ENCODE results near the gene PDILT. TPM values are rescaled to one million over a fixed set of nuclear protein-coding genes. Genes with fewer than 3 reads are reported as not detected.
A peak's percentile ranks its signal among the peaks of the same experiment; 100 is the strongest.
"Not testable (repeated sequence)": the region's sequence is repeated elsewhere in the genome, so short reads cannot be mapped to it uniquely, and the experiment has no call there.

PDILT gene
- total RNA-seq, 1 experiment from 2014 or later: not detected

GRCh38 chr16:20421748-20422147 is 17.2 kb upstream of the PDILT start:
- not testable (repeated sequence) for H3K4me1 ChIP-seq; H3K27ac ChIP-seq; DNase-seq; H3K36me3 ChIP-seq; H3K9me3 ChIP-seq (replicated peaks); H3K27me3 ChIP-seq; H3K4me3 ChIP-seq

GRCh38 chr16:20419093-20419492 is 14.6 kb upstream of the PDILT start:
- H3K9me3 ChIP-seq (replicated peaks); H3K36me3 ChIP-seq; DNase-seq; H3K27me3 ChIP-seq; H3K27ac ChIP-seq; H3K4me1 ChIP-seq; H3K4me3 ChIP-seq: not testable (repeated sequence)

- no peak overlapping the region for H3K27ac ChIP-seq
- no peaks in the 10 kb centered on the region for H3K9me3 ChIP-seq (replicated peaks)
- no peak for DNase-seq
- H3K36me3 ChIP-seq: no peaks in the 10 kb centered on the region
- no peaks in the 10 kb centered on the region for H3K27me3 ChIP-seq
- H3K4me3 ChIP-seq: no peak overlapping the region
- H3K4me1 ChIP-seq: no peaks in the 10 kb centered on the region
These were observed 11.0 kb upstream of the PDILT start for GRCh38 chr16:20415541-20415940.

- Histone ChIP-seq H3K36me3 (no peaks in the 10 kb centered on the region), H3K4me1 (no peaks in the 10 kb centered on the region), H3K27ac (no peak overlapping the region), H3K27me3 (no peaks in the 10 kb centered on the region), H3K4me3 (no peak overlapping the region), H3K9me3 (replicated peaks) (no peaks in the 10 kb centered on the region)
- no peak for DNase-seq
These were observed 6.5 kb upstream of the PDILT start for GRCh38 chr16:20411055-20411454.

GRCh38 chr16:20410121-20410723 is 5.7 kb upstream of the PDILT start:
- no peak for DNase-seq
- Histone ChIP-seq H3K27me3 (no peaks in the 10 kb centered on the region), H3K27ac (no peak overlapping the region), H3K4me1 (no peaks in the 10 kb centered on the region), H3K36me3 (no peaks in the 10 kb centered on the region), H3K4me3 (no peak overlapping the region), H3K9me3 (replicated peaks) (no peaks in the 10 kb centered on the region)

GRCh38 chr16:20409398-20410120 is 5.0 kb upstream of the PDILT start, which contains the start of gene ACSM5:
TSS of gene ACSM5 (plus strand) at chr16:20409534. CDS start at chr16:20411485, 1,951 bp downstream.
- no peak within 1 kb of the TSS for H3K4me3 ChIP-seq
- H3K27me3 ChIP-seq: no peaks in the 10 kb centered on the region
- no peaks in the 10 kb centered on the region for H3K4me1 ChIP-seq
- DNase-seq: peak; percentile 31 to 51
- no peak within 1 kb of the TSS for H3K27ac ChIP-seq
- no peaks in the 10 kb centered on the region for H3K36me3 ChIP-seq
- H3K9me3 ChIP-seq (replicated peaks): no peaks in the 10 kb centered on the region

- no peak for DNase-seq
- no peaks in the 10 kb centered on the region for H3K27me3 ChIP-seq
- H3K4me3 ChIP-seq: no peak overlapping the region
- no peaks in the 10 kb centered on the region for H3K36me3 ChIP-seq
- H3K9me3 ChIP-seq (replicated peaks): no peaks in the 10 kb centered on the region
- no peak overlapping the region for H3K27ac ChIP-seq
- H3K4me1 ChIP-seq: no peaks in the 10 kb centered on the region
These were observed 1.9 kb downstream of the PDILT start for GRCh38 chr16:20402651-20403050.

- Histone ChIP-seq H3K27me3 (no peaks in the 10 kb centered on the region), H3K4me3 (no peak overlapping the region), H3K27ac (no peak overlapping the region), H3K4me1 (no peaks in the 10 kb centered on the region), H3K36me3 (no peaks in the 10 kb centered on the region), H3K9me3 (replicated peaks) (no peaks in the 10 kb centered on the region)
- DNase-seq: no peak
These were observed 3.0 kb downstream of the PDILT start for GRCh38 chr16:20401475-20402016.

GRCh38 chr16:20401066-20401465 is 3.5 kb downstream of the PDILT start:
- Histone ChIP-seq H3K4me3 (no peak overlapping the region), H3K4me1 (no peaks in the 10 kb centered on the region), H3K36me3 (no peaks in the 10 kb centered on the region), H3K27ac (no peak overlapping the region), H3K9me3 (replicated peaks) (no peaks in the 10 kb centered on the region), H3K27me3 (no peaks in the 10 kb centered on the region)
- DNase-seq: no peak

- Histone ChIP-seq H3K9me3 (replicated peaks) (no peaks in the 10 kb centered on the region), H3K27ac (no peak overlapping the region), H3K4me3 (no peak overlapping the region), H3K36me3 (no peaks in the 10 kb centered on the region), H3K27me3 (no peaks in the 10 kb centered on the region), H3K4me1 (no peaks in the 10 kb centered on the region)
- no peak for DNase-seq
These were observed 5.4 kb downstream of the PDILT start for GRCh38 chr16:20399185-20399584.

GRCh38 chr16:20398603-20399002 is 5.9 kb downstream of the PDILT start:
- Histone ChIP-seq H3K4me1 (no peaks in the 10 kb centered on the region), H3K9me3 (replicated peaks) (no peaks in the 10 kb centered on the region), H3K4me3 (no peak overlapping the region), H3K27me3 (no peaks in the 10 kb centered on the region), H3K36me3 (no peaks in the 10 kb centered on the region), H3K27ac (no peak overlapping the region)
- no peak for DNase-seq

GRCh38 chr16:20397468-20398074 is 7.0 kb downstream of the PDILT start:
- no peak overlapping the region for H3K4me3 ChIP-seq
- H3K36me3 ChIP-seq: no peaks in the 10 kb centered on the region
- no peaks in the 10 kb centered on the region for H3K4me1 ChIP-seq
- H3K9me3 ChIP-seq (replicated peaks): no peaks in the 10 kb centered on the region
- no peak for DNase-seq
- H3K27me3 ChIP-seq: no peaks in the 10 kb centered on the region
- H3K27ac ChIP-seq: no peak overlapping the region

- Histone ChIP-seq H3K9me3 (replicated peaks) (no peaks in the 10 kb centered on the region), H3K36me3 (no peaks in the 10 kb centered on the region), H3K4me3 (no peak overlapping the region), H3K27ac (no peak overlapping the region), H3K27me3 (no peaks in the 10 kb centered on the region), H3K4me1 (no peaks in the 10 kb centered on the region)
- DNase-seq: no peak
These were observed 7.6 kb downstream of the PDILT start for GRCh38 chr16:20396846-20397467.

GRCh38 chr16:20395946-20396345 is 8.6 kb downstream of the PDILT start:
- no peak overlapping the region for H3K27ac ChIP-seq
- H3K4me1 ChIP-seq: no peaks in the 10 kb centered on the region
- H3K9me3 ChIP-seq (replicated peaks): no peaks in the 10 kb centered on the region
- H3K27me3 ChIP-seq: no peaks in the 10 kb centered on the region
- no peaks in the 10 kb centered on the region for H3K36me3 ChIP-seq
- H3K4me3 ChIP-seq: no peak overlapping the region
- DNase-seq: no peak
